K562 (cell line): ENCODE results near the gene THEMIS. TPM values are rescaled to one million over a fixed set of nuclear protein-coding genes. Genes with fewer than 3 reads are reported as not detected.

Source experiments
- ATAC-seq: fragments of 200-7000 bp; cut with Tn5 transposase; 3 replicates; pipeline ENCODE4 v1.9.1; 2020; ENCODE audit warnings: moderate library complexity
- BruUV-seq: library from RNA; stranded (reverse); fragments of 400-500 nt; replicated peaks from 2 replicates; lab custom pipeline; 2021; lab: Mats Ljungman, UMichigan
- CTCF ChIA-PET: fragments of 300-600 bp; formaldehyde crosslinking; extraction: SDS; loops from one replicate; lab custom pipeline; 2021; ENCODE audit warnings: low intra/inter-chr PET ratio; lab: Yijun Ruan, JAX
- POLR2A ChIA-PET: fragments of 300-600, 350-650 bp; sonication (Branson Sonifier 250); formaldehyde crosslinking; extraction: SDS; loops from one replicate; lab custom pipeline; 2021; ENCODE audit warnings: antibody characterized with exemption, inconsistent platforms; lab: Yijun Ruan, JAX
- DNase-seq, 4 experiments: peaks; one replicate each; pipeline versions ENCODE4 v3.0.0 to v3.0.0-alpha.2; 2011 to 2018; ENCODE audit warnings: low spot score in 3 of 4, mixed read lengths in 3 of 4; ENCODE audit errors: extremely low read depth in 1 of 4
- FAIRE-seq: peaks from 2 replicates; lab custom pipeline; 2011; peaks lifted over from hg19 to GRCh38; lab: Jason Lieb, UNC
- H2AFZ ChIP-seq: 2 replicates; pipeline ENCODE4 v1.6.0; 2011; ENCODE audit warnings: low read depth, low read length, control low read depth, inconsistent platforms
- H3K27ac ChIP-seq: fragments of 200-600 bp; 3 replicates; pipeline ENCODE4 v1.8.0; 2011; ENCODE audit warnings: low read depth, mild to moderate bottlenecking, control low read depth, inconsistent platforms, low read length, moderate library complexity, mixed read lengths; ENCODE audit errors: extremely low read depth
- H3K27me3 ChIP-seq, 2 experiments: fragments of 300-600 bp in 1 of 2; 2 replicates in 1 of 2; 3 replicates in 1 of 2; pipeline versions ENCODE4 v1.6.0 to v1.8.0; 2011; ENCODE audit warnings: inconsistent platforms in 2 of 2, low read length in 2 of 2, mild to moderate bottlenecking in 1 of 2, mixed read lengths in 1 of 2, moderate library complexity in 1 of 2; ENCODE audit not compliant: control insufficient read depth in 2 of 2, insufficient read depth in 2 of 2
- H3K36me3 ChIP-seq: fragments of 300-600 bp; 3 replicates; pipeline ENCODE4 v1.8.0; 2011; ENCODE audit warnings: mild to moderate bottlenecking, low read length, inconsistent platforms; ENCODE audit not compliant: control insufficient read depth, insufficient read depth
- H3K4me1 ChIP-seq, 2 experiments: fragments of 200-600 bp in 1 of 2; replicated peaks in 1 of 2; 2 replicates in 1 of 2; 3 replicates in 1 of 2; pipeline versions ENCODE4 v1.5.1 to v1.8.0; 2011; ENCODE audit warnings: inconsistent platforms in 2 of 2, low read length in 2 of 2, mild to moderate bottlenecking in 1 of 2, mixed read lengths in 1 of 2, moderate library complexity in 1 of 2; ENCODE audit not compliant: control insufficient read depth in 2 of 2, insufficient read depth in 2 of 2
- H3K4me2 ChIP-seq: 2 replicates; pipeline ENCODE4 v1.6.1; 2011; ENCODE audit warnings: low read length, control low read depth, inconsistent platforms, mixed read lengths; ENCODE audit not compliant: insufficient read depth
- H3K4me3 ChIP-seq: fragments of 200-600 bp; sonication (generic), shearing (Covaris generic); 2 replicates; pipeline ENCODE4 v1.5.1; 2016; ENCODE audit warnings: control low read depth, inconsistent platforms
- H3K79me2 ChIP-seq: fragments of 200-600 bp; 3 replicates; pipeline ENCODE4 v1.8.0; 2011; ENCODE audit warnings: low read length, inconsistent platforms; ENCODE audit not compliant: control insufficient read depth, insufficient read depth
- H3K9ac ChIP-seq, 2 experiments: 2 replicates each; pipeline versions ENCODE4 v1.6.0 to v1.6.1; 2011; ENCODE audit warnings: low read depth in 2 of 2, low read length in 2 of 2, control low read depth in 1 of 2, inconsistent platforms in 1 of 2, mild to moderate bottlenecking in 1 of 2, mixed read lengths in 1 of 2; ENCODE audit not compliant: insufficient read depth in 1 of 2
- H3K9me1 ChIP-seq: one replicate; pipeline ENCODE4 v1.6.0; 2011; ENCODE audit warnings: inconsistent platforms, mild to moderate bottlenecking, low read length, moderate library complexity; ENCODE audit not compliant: control insufficient read depth, insufficient read depth
- H3K9me3 ChIP-seq: replicated peaks from 2 replicates; pipeline ENCODE4 v1.5.1; 2011; ENCODE audit warnings: low read depth, low read length, inconsistent platforms; ENCODE audit not compliant: control insufficient read depth, insufficient read depth
- H4K20me1 ChIP-seq: replicated peaks from 2 replicates; pipeline ENCODE4 v1.6.1; 2011; ENCODE audit warnings: low read length, inconsistent platforms, mixed read lengths; ENCODE audit not compliant: control insufficient read depth, insufficient read depth
- CEBPG ChIP-seq, 3 experiments: fragments of 200-800 bp in 1 of 3; sonication (Bioruptor generic) in 1 of 3; sonication (generic) in 1 of 3; formaldehyde crosslinking in 1 of 3; IDR thresholded peaks in 2 of 3; conservative IDR thresholded peaks in 1 of 3; 2 replicates each; pipeline versions ENCODE4 v1.6.1 to v1.8.0; 2016 to 2022; ENCODE audit warnings: missing compliant biosample characterization in 2 of 3, missing genetic modification characterization in 2 of 3, mild to moderate bottlenecking in 1 of 3, missing genetic modification reagents in 1 of 3
- GABPA ChIP-seq: fragments of 200-800 bp; sonication (Bioruptor generic); conservative IDR thresholded peaks from 2 replicates; pipeline ENCODE4 v1.6.1; 2016; ENCODE audit warnings: low read depth, missing genetic modification characterization, missing compliant biosample characterization
- KHSRP ChIP-seq: fragments of 450-650 bp; IDR thresholded peaks from 2 replicates; pipeline ENCODE4 v1.6.1; 2017
- MTA1 ChIP-seq: fragments of 450-650 bp; IDR thresholded peaks from 2 replicates; pipeline ENCODE4 v1.6.1; 2017; ENCODE audit warnings: borderline replicate concordance
- NRF1 ChIP-seq, 2 experiments: fragments of 450-650 bp; IDR thresholded peaks in 1 of 2; conservative IDR thresholded peaks in 1 of 2; 2 replicates each; pipeline ENCODE4 v1.6.1; 2014; ENCODE audit warnings: mild to moderate bottlenecking in 2 of 2
- PHTF2 ChIP-seq: fragments of 250-450 bp; sonication (Bioruptor Pico); IDR thresholded peaks from 2 replicates; pipeline ENCODE4 v1.5.0; 2021; ENCODE audit warnings: mild to moderate bottlenecking
- PTTG1 ChIP-seq: fragments of 450-650 bp; IDR thresholded peaks from 2 replicates; pipeline ENCODE4 v1.6.1; 2016; ENCODE audit warnings: low read depth, mild to moderate bottlenecking, missing genetic modification characterization, missing compliant biosample characterization
- SIN3A ChIP-seq, 2 experiments: fragments of 150-350 bp in 1 of 2; IDR thresholded peaks; 2 replicates each; pipeline ENCODE4 v1.6.1; 2011 to 2016; ENCODE audit warnings: borderline replicate concordance in 2 of 2, low read depth in 2 of 2, low read length in 2 of 2, mild to moderate bottlenecking in 2 of 2, moderate library complexity in 2 of 2; ENCODE audit not compliant: control insufficient read depth in 1 of 2
- SLC30A9 ChIP-seq: fragments of 250-450 bp; sonication (Bioruptor Pico); IDR thresholded peaks from 2 replicates; pipeline ENCODE4 v1.8.0; 2022; ENCODE audit warnings: mild to moderate bottlenecking, moderate library complexity
- SRF ChIP-seq, 2 experiments: fragments of 250-450, 450-650 bp in 1 of 2; sonication (Bioruptor Pico) in 1 of 2; sonication (generic) in 1 of 2; formaldehyde crosslinking; IDR thresholded peaks; 2 replicates each; pipeline versions ENCODE4 v1.5.0 to v1.5.1; 2020 to 2022; ENCODE audit warnings: mild to moderate bottlenecking in 1 of 2, missing genetic modification reagents in 1 of 2
- TRIM24 ChIP-seq, 2 experiments: fragments of 450-650 bp; IDR thresholded peaks; 2 replicates each; pipeline ENCODE4 v1.6.1; 2016
- U2AF1 ChIP-seq: fragments of 200-400 bp; formaldehyde crosslinking; optimal IDR thresholded peaks from 2 replicates; pipeline ENCODE3; 2017; ENCODE audit warnings: mild to moderate bottlenecking, low read depth, low read length, moderate library complexity
- ZNF140 ChIP-seq: fragments of 250-450 bp; sonication (Bioruptor Pico); IDR thresholded peaks from 2 replicates; pipeline ENCODE4 v1.8.0; 2021; ENCODE audit warnings: moderate library complexity, mild to moderate bottlenecking, inconsistent platforms
- WGBS: fragments of 100-300 bp; shearing (Covaris generic); methylation state at CpG from one replicate; pipeline ENCODE4 v1.1.6; 2016; ENCODE audit warnings: low coverage, mixed read lengths; ENCODE audit not compliant: insufficient coverage; ENCODE audit errors: missing lambda C conversion rate; 5-methylcytosine and 5-hydroxymethylcytosine counted together
- in situ Hi-C: fragments of 300-500 bp; cut with MboI; formaldehyde crosslinking; loops from 4 replicates; pipeline ENCODE4 v1.15.0; 2018; ENCODE audit warnings: inconsistent platforms, mixed read lengths
- intact Hi-C: fragments of 100-400 bp; cut with micrococcal nuclease; formaldehyde crosslinking; loops from 2 replicates; pipeline ENCODE4 v1.14.2; 2022
- polyA plus RNA-seq, 8 experiments: library from polyadenylated mRNA; depleted of rRNA in 4 of 8; stranded (reverse) in 5 of 8; unstranded in 3 of 8; fragments of >200 nt; fragmentation: Nextera tagmentation in 2 of 8; fragmentation: Illumina TruSeq in 1 of 8; extraction: Ambion mirVana in 2 of 8; extraction: Trizol in 1 of 8; gene quantifications; 2 replicates each; pipeline versions ENCODE4 v1.2.1 to v1.2.3, GENCODE V29; 2011 to 2014; ENCODE audit warnings: inconsistent platforms in 1 of 8, missing spikeins in 1 of 8
- total RNA-seq, 7 experiments: library from RNA; depleted of rRNA in 6 of 7; stranded (reverse); fragments of >200 nt in 6 of 7; fragmentation: Illumina TruSeq in 2 of 7; extraction: Trizol in 2 of 7; gene quantifications; 2 replicates each; pipeline versions ENCODE4 v1.2.1 to v1.2.3, GENCODE V29; 2011 to 2021; ENCODE audit warnings: low replicate concordance in 1 of 7

THEMIS gene
- total and polyA plus RNA-seq, 9 of the 15 experiments (the other 6 are each of a cell fraction or from before 2014, with no cell fraction given): 0.09 TPM; not detected in 8

GRCh38 chr6:127811900-127812570 is 88.8 kb downstream of the THEMIS start (continued):
- TF ChIP-seq ZNF140 (CRISPR knock-in tag) (no peak), KHSRP (no peak)

DNA sequence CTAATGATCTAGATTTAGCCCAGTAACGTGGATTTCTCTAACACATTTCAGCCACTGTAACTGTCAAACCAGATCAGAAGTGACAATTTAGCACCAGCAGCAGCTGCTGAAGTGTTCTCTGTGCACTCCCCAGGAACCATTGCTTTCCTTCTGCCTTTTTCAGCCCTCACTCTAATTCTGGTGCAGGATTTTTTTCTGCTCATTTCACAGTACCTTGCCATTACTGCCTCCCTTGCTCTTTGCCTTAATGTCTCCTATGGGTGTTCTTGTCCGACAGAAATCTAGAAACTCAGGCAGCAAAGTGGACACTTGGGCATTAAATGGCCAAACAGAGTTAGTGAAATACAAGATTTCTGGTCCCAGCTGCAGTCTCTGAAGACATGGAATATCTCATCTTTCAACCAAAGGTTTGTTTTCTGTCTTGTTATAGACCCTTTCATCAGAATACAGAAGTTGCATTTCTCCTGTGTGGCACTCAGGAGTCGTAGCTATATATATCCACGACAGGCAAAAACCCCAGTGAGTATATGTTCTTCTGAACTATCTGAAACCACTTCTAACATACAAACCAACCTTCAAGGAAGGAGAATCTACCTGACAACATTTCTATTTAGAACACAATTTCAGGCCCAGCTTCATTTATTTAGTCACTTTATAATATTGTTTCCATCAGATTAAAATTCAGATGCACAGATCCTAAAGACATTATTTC is 92.9 kb downstream of the THEMIS start:
- H3K36me3 ChIP-seq: no peaks in the 10 kb centered on the region
- H3K4me2 ChIP-seq: no peak overlapping the region
- no peak overlapping the region for H2AFZ ChIP-seq
- intact Hi-C loops: no loop called here
- no TSS peak for BruUV-seq
- H3K4me1 ChIP-seq: no peaks in the 10 kb centered on the region
- no peak for FAIRE-seq
- H3K9ac ChIP-seq: no peak overlapping the region
- WGBS: 0% methylated on average over 4 of the region's 4 CpGs
- H3K27ac ChIP-seq: no peak overlapping the region
- TF ChIP-seq TRIM24 (IDR thresholded peaks at IDR 0.05): no peak
- no peaks in the 10 kb centered on the region for H3K9me3 ChIP-seq
- in situ Hi-C loops: no loop called here
- CTCF ChIA-PET: no interaction called here
- POLR2A ChIA-PET: no interaction called here
- H3K27me3 ChIP-seq: no peaks in the 10 kb centered on the region
- no peaks in the 10 kb centered on the region for H3K9me1 ChIP-seq
- H3K4me3 ChIP-seq: no peak overlapping the region
- no peaks in the 10 kb centered on the region for H3K79me2 ChIP-seq
- DNase-seq: no peak
- ATAC-seq: no peak
- no peaks in the 10 kb centered on the region for H4K20me1 ChIP-seq

DNA sequence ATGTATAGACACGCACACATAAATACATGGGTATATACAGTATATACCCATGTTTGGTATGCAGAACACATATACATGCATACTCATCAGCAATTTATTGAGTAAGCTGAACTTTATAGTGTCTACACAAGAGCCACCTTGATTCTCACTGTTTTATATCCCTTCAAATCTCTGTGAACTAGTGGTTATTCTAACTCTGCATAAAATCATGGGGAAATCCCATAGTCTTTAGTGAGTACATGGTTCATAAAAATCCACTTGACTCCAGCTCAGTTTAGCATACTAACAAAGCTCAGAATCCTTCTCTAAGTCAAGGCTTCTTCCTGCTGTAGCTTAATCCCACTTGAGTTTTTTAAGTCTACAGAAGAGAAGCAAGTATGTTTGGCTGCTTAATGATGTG is 104.1 kb downstream of the THEMIS start:
- Histone ChIP-seq H2AFZ (no peak overlapping the region), H3K4me3 (no peak overlapping the region), H3K27ac (no peak overlapping the region), H3K79me2 (no peaks in the 10 kb centered on the region), H3K9ac (no peak overlapping the region), H3K9me1 (no peaks in the 10 kb centered on the region), H4K20me1 (no peaks in the 10 kb centered on the region), H3K27me3 (no peaks in the 10 kb centered on the region), H3K4me1 (no peaks in the 10 kb centered on the region), H3K9me3 (no peaks in the 10 kb centered on the region), H3K4me2 (no peak overlapping the region), H3K36me3 (no peaks in the 10 kb centered on the region)
- BruUV-seq: no TSS peak
- intact Hi-C loops: no loop called here
- CTCF ChIA-PET: no interaction called here
- DNase-seq (no peak), ATAC-seq (no peak), FAIRE-seq (no peak)
- in situ Hi-C loops: no loop called here
- 8% methylated on average over 1 of the region's 1 CpG for WGBS
- POLR2A ChIA-PET: no interaction called here
- TF ChIP-seq PTTG1 (no peak), NRF1 (conservative IDR thresholded peaks at IDR 0.05 in 1 of 2, IDR thresholded peaks at IDR 0.05 in 1 of 2) (no peak), CEBPG (CRISPR knock-in tag; IDR thresholded peaks at IDR 0.05) (no peak), CEBPG (tag; conservative IDR thresholded peaks at IDR 0.05 in 1 of 2, IDR thresholded peaks at IDR 0.05 in 1 of 2) (no peak), GABPA (tag) (no peak), SIN3A (IDR thresholded peaks at IDR 0.05; ENCODE audit: borderline replicate concordance in 2 of 2, control insufficient read depth in 1 of 2, low read depth in 2 of 2, low read length in 2 of 2) (no peak), SRF (CRISPR knock-in tag; IDR thresholded peaks at IDR 0.05) (no peak), PHTF2 (CRISPR knock-in tag) (no peak), SLC30A9 (CRISPR knock-in tag) (no peak), MTA1 (no peak), U2AF1 (no peak)
